HCT116 (cell line): Measurements from ENCODE around the gene SIGLEC5. TPM values are rescaled to one million over a fixed set of nuclear protein-coding genes. Genes with fewer than 3 reads are reported as not detected.

Experiments
- ATAC-seq: fragments of 200-7000 bp; cut with Tn5 transposase; 2 replicates; pipeline ENCODE4 v1.9.1; 2020; ENCODE audit warnings: mild to moderate bottlenecking, moderate library complexity
- BruUV-seq: library from RNA; stranded (reverse); fragments of 400-500 nt; replicated peaks from 2 replicates; lab custom pipeline; 2021; lab: Mats Ljungman, UMichigan
- CTCF ChIA-PET: fragments of 300-600 bp; sonication (Branson Sonifier 250); formaldehyde crosslinking; loops from one replicate; lab custom pipeline; 2021; ENCODE audit warnings: antibody characterized with exemption; lab: Charles Lee
- POLR2A ChIA-PET: fragments of 300-600, 350-600 bp; sonication (Branson Sonifier 250); formaldehyde crosslinking; loops from one replicate; lab custom pipeline; 2021; ENCODE audit warnings: antibody characterized with exemption; lab: Charles Lee
- RAD21 ChIA-PET, 2 experiments: fragments of 300-600 bp; sonication (Branson Sonifier 250); formaldehyde crosslinking; loops; one replicate each; lab custom pipeline; 2023; ENCODE audit warnings: low total read pairs in 2 of 2; ENCODE audit not compliant: uncharacterized antibody in 2 of 2, unreplicated experiment in 2 of 2, low non-redundant PET in 1 of 2; lab: Charles Lee
- DNase-seq: peaks from one replicate; pipeline ENCODE4 v3.0.0-alpha.2; 2010; ENCODE audit warnings: low read depth, low spot score
- H2AFZ ChIP-seq: fragments of 200-600 bp; shearing (Covaris generic), sonication (generic); 2 replicates; pipeline ENCODE4 v1.6.1; 2017; ENCODE audit warnings: low read depth, mixed run types, mixed read lengths, antibody characterized with exemption, low read length; ENCODE audit not compliant: poor library complexity, severe bottlenecking
- H3K27ac ChIP-seq: 2 replicates; pipeline ENCODE4 v1.5.1; 2012; ENCODE audit warnings: low read depth, low read length
- H3K27me3 ChIP-seq: fragments of 200-600 bp; sonication (generic); 2 replicates; pipeline ENCODE4 v1.6.1; 2016; ENCODE audit warnings: mixed run types, low read length, mixed read lengths; ENCODE audit not compliant: insufficient read depth
- H3K36me3 ChIP-seq, 2 experiments: fragments of 200-500 bp in 1 of 2; fragments of 200-600 bp in 1 of 2; sonication (Bioruptor generic) in 1 of 2; sonication (generic) in 1 of 2; 2 replicates each; pipeline versions ENCODE4 v1.5.1 to v1.6.1; 2014 to 2016; ENCODE audit warnings: low read length in 2 of 2, inconsistent platforms in 1 of 2, mixed read lengths in 1 of 2, mixed run types in 1 of 2; ENCODE audit not compliant: insufficient read depth in 2 of 2, control insufficient read depth in 1 of 2
- H3K4me1 ChIP-seq, 2 experiments: fragments of 200-600 bp in 1 of 2; sonication (generic) in 1 of 2; 2 replicates each; pipeline versions ENCODE4 v1.5.1 to v1.6.1; 2012 to 2017; ENCODE audit warnings: low read length in 2 of 2, inconsistent platforms in 1 of 2, mild to moderate bottlenecking in 1 of 2, mixed read lengths in 1 of 2, mixed run types in 1 of 2, moderate library complexity in 1 of 2; ENCODE audit not compliant: insufficient read depth in 2 of 2, control insufficient read depth in 1 of 2
- H3K4me2 ChIP-seq: fragments of 200-600 bp; sonication (generic); 2 replicates; pipeline ENCODE4 v1.6.1; 2017; ENCODE audit warnings: mixed run types, low read length, mixed read lengths
- H3K4me3 ChIP-seq, 2 experiments: fragments of 200-600 bp in 1 of 2; sonication (generic) in 1 of 2; replicated peaks in 1 of 2; 2 replicates each; pipeline ENCODE4 v1.5.1; 2011 to 2016; ENCODE audit warnings: low read length in 2 of 2, control low read depth in 1 of 2, low read depth in 1 of 2, mild to moderate bottlenecking in 1 of 2, mixed read lengths in 1 of 2, mixed run types in 1 of 2
- H3K79me2 ChIP-seq: fragments of 200-600 bp; sonication (generic); 2 replicates; pipeline ENCODE4 v1.6.1; 2017; ENCODE audit warnings: mild to moderate bottlenecking, mixed run types, low read length, moderate library complexity, mixed read lengths; ENCODE audit not compliant: insufficient read depth
- H3K9ac ChIP-seq: fragments of 200-600 bp; sonication (generic); 2 replicates; pipeline ENCODE4 v1.6.1; 2016; ENCODE audit warnings: low read length, mixed read lengths
- H3K9me2 ChIP-seq: fragments of 200-600 bp; sonication (generic), shearing (Covaris generic); 2 replicates; pipeline ENCODE4 v1.6.1; 2017; ENCODE audit warnings: mixed run types, mild to moderate bottlenecking, moderate library complexity; ENCODE audit not compliant: insufficient read depth
- H3K9me3 ChIP-seq, 2 experiments: fragments of 200-500 bp in 1 of 2; fragments of 200-600 bp in 1 of 2; sonication (Bioruptor generic) in 1 of 2; sonication (generic) in 1 of 2; 2 replicates each; pipeline ENCODE4 v1.6.1; 2014 to 2017; ENCODE audit warnings: low read length in 2 of 2, mixed read lengths in 2 of 2, inconsistent platforms in 1 of 2, low read depth in 1 of 2, mild to moderate bottlenecking in 1 of 2, mixed run types in 1 of 2, moderate library complexity in 1 of 2; ENCODE audit not compliant: control insufficient read depth in 1 of 2, insufficient read depth in 1 of 2
- H4K20me1 ChIP-seq: fragments of 200-600 bp; sonication (generic), shearing (Covaris generic); 2 replicates; pipeline ENCODE4 v1.6.1; 2017; ENCODE audit warnings: mixed run types, mild to moderate bottlenecking, moderate library complexity; ENCODE audit not compliant: insufficient read depth
- CBX3 ChIP-seq: IDR thresholded peaks from 2 replicates; pipeline ENCODE4 v1.6.1; 2012; ENCODE audit warnings: low read depth
- CEBPB ChIP-seq: IDR thresholded peaks from 2 replicates; pipeline ENCODE4 v1.6.1; 2012; ENCODE audit warnings: low read depth
- EGR1 ChIP-seq: IDR thresholded peaks from 2 replicates; pipeline ENCODE4 v1.6.1; 2012; ENCODE audit warnings: low read depth
- ELF1 ChIP-seq: IDR thresholded peaks from 2 replicates; pipeline ENCODE4 v1.6.1; 2012; ENCODE audit warnings: low read depth, borderline replicate concordance
- EZH2 ChIP-seq: fragments of 200-600 bp; sonication (generic); IDR thresholded peaks from 2 replicates; pipeline ENCODE4 v1.6.1; 2017; ENCODE audit warnings: antibody characterized with exemption, mixed run types
- EZH2phosphoT487 ChIP-seq: fragments of 200-600 bp; IDR thresholded peaks from 2 replicates; pipeline ENCODE4 v1.6.1; 2018; ENCODE audit warnings: antibody characterized with exemption, borderline replicate concordance
- RAD21 ChIP-seq: IDR thresholded peaks from 2 replicates; pipeline ENCODE4 v1.6.1; 2012; ENCODE audit warnings: low read depth, mild to moderate bottlenecking
- SIN3A ChIP-seq: IDR thresholded peaks from 2 replicates; pipeline ENCODE4 v1.6.1; 2012; ENCODE audit warnings: low read depth
- SP1 ChIP-seq: IDR thresholded peaks from 2 replicates; pipeline ENCODE4 v1.6.1; 2012; ENCODE audit warnings: low read depth
- TCF7L2 ChIP-seq: IDR thresholded peaks from 2 replicates; pipeline ENCODE4 v1.7.0; 2011; ENCODE audit warnings: borderline replicate concordance, inconsistent platforms; ENCODE audit not compliant: insufficient read depth, insufficient read length; ENCODE audit errors: extremely low read depth
- ZNF274 ChIP-seq: fragments of 200-500 bp; sonication (Bioruptor generic); IDR thresholded peaks from 2 replicates; pipeline ENCODE4 v1.6.1; 2014; ENCODE audit warnings: mild to moderate bottlenecking, low read depth, low read length, inconsistent platforms
- intact Hi-C: fragments of 100-400 bp; cut with micrococcal nuclease; formaldehyde crosslinking; loops from 2 replicates; pipeline ENCODE4 v1.10.0; 2022
- total RNA-seq: library from RNA; stranded (reverse); gene quantifications from one replicate; pipeline ENCODE4 v1.2.1, GENCODE V29; 2021; ENCODE audit not compliant: unreplicated experiment
- TF ChIP-seq, protein P1 (sequence below): IDR thresholded peaks from 2 replicates; pipeline ENCODE4 v1.6.1; 2012

SIGLEC5 gene
- total RNA-seq, 1 experiment from 2014 or later, result not detected

DNA sequence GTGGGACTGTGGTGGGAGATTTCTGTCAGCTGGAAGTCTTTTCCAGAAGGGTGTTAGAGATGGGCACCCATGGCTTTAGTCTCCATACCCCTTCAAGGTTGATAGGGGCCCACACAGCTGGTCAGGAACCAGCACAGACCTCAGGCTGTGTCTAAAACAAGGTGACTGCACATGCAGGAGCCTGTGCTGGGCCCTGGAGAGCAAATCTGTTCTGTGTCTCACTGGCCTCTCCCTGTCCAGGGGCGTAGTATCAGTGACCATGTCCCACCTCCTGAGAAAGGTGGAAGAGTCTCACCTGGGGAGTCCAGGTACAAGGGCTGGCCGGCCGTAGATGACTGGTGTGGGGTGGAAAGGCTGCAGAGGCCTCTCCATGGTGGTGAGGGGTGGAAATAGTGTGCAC lies 39.8 kb downstream of the SIGLEC5 start (continued):
- TF ChIP-seq CBX3 (no peak), SIN3A (no peak), EZH2 (no peak), SP1 (no peak)

DNA sequence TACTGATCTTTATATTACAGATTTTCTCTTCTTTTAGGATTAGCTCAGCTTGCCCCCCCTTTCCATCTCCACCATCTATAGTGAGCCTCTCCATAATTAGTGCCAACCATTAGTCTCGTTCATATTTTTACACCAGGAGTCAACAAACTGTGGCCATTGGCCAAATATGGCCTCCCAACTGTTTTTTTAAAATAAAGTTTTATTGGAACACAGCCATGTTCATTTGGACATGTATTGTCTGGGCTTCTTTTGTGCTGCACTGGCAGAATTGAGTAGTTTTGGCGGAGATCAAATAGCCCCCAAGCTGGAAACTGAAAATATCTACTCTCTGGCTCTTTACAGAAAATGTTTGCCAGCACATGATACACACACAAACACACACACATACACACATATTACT lies 40.7 kb downstream of the SIGLEC5 start:
- H3K27me3 ChIP-seq, result no peaks in the 10 kb centered on the region
- no peaks in the 10 kb centered on the region for H3K9me2 ChIP-seq
- RAD21 ChIA-PET, result no interaction called here
- H3K27ac ChIP-seq, result no peak overlapping the region
- DNase-seq, result no peak
- ATAC-seq, result no peak
- no peaks in the 10 kb centered on the region for H4K20me1 ChIP-seq
- BruUV-seq, result no TSS peak
- CTCF ChIA-PET, result no interaction called here
- peaks cover 4 to 16% of the 10 kb centered on the region in 2 experiments; a peak in 3 of 4 replicates for H3K36me3 ChIP-seq
- H3K79me2 ChIP-seq, result no peaks in the 10 kb centered on the region
- H3K9ac ChIP-seq, result no peak overlapping the region
- no peak overlapping the region for H2AFZ ChIP-seq
- H3K4me1 ChIP-seq, result peaks cover 4 to 8% of the 10 kb centered on the region in 2 experiments; a peak in 2 of 4 replicates
- POLR2A ChIA-PET, result no interaction called here
- intact Hi-C loops, result no loop called here
- TF ChIP-seq, protein P1, sequence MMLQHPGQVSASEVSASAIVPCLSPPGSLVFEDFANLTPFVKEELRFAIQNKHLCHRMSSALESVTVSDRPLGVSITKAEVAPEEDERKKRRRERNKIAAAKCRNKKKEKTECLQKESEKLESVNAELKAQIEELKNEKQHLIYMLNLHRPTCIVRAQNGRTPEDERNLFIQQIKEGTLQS, result no peak
- TF ChIP-seq ELF1 (no peak), CBX3 (no peak), EGR1 (no peak), RAD21 (no peak), EZH2 (no peak), ZNF274 (no peak), TCF7L2 (no peak), CEBPB (no peak), SP1 (no peak), EZH2phosphoT487 (no peak)
- peaks cover 7 to 20% of the 10 kb centered on the region in 2 experiments; a peak in 2 of 4 replicates for H3K9me3 ChIP-seq
- H3K4me2 ChIP-seq, result no peak overlapping the region
- H3K4me3 ChIP-seq, result no peak overlapping the region
